SK-N-SH (cell line): ENCODE data around the gene DNAJC5. TPM values are rescaled to one million over a fixed set of nuclear protein-coding genes. Genes with fewer than 3 reads are reported as not detected.

Source experiments
- CTCF ChIA-PET: fragments of 300-600, 350-600 bp; formaldehyde crosslinking; extraction: SDS; loops from one replicate; lab custom pipeline; 2021; lab: Yijun Ruan, JAX
- POLR2A ChIA-PET: fragments of 350-600 bp; sonication (Branson Sonifier 250); formaldehyde crosslinking; extraction: SDS; loops from one replicate; lab custom pipeline; 2020; ENCODE audit warnings: antibody characterized with exemption, inconsistent platforms; lab: Yijun Ruan, JAX
- DNase-seq: peaks from one replicate; pipeline ENCODE4 v3.0.0; 2012
- H2AFZ ChIP-seq: fragments of 200-600 bp; sonication (generic); 2 replicates; pipeline ENCODE4 v1.8.1; 2016; ENCODE audit warnings: antibody characterized with exemption, mild to moderate bottlenecking, low read depth
- H3F3A ChIP-seq: fragments of 200-600 bp; sonication (generic); replicated peaks from 2 replicates; pipeline ENCODE3; 2016; ENCODE audit warnings: antibody characterized with exemption, mild to moderate bottlenecking; ENCODE audit not compliant: insufficient read depth
- H3K27ac ChIP-seq, 2 experiments: fragments of 200-500 bp in 1 of 2; fragments of 200-600 bp in 1 of 2; sonication (Bioruptor generic) in 1 of 2; sonication (generic), shearing (Covaris generic) in 1 of 2; 2 replicates each; pipeline versions ENCODE4 v1.5.1 to v1.6.1; 2014 to 2016; ENCODE audit warnings: low read depth in 2 of 2, inconsistent platforms in 1 of 2, low read length in 1 of 2, mild to moderate bottlenecking in 1 of 2, mixed read lengths in 1 of 2
- H3K27me3 ChIP-seq: fragments of 200-600 bp; sonication (generic), shearing (Covaris generic); 2 replicates; pipeline ENCODE4 v1.6.1; 2016; ENCODE audit warnings: mixed run types; ENCODE audit not compliant: insufficient read depth
- H3K36me3 ChIP-seq, 2 experiments: fragments of 200-500 bp in 1 of 2; fragments of 200-600 bp in 1 of 2; sonication (Bioruptor generic) in 1 of 2; sonication (generic) in 1 of 2; replicated peaks in 1 of 2; 2 replicates each; pipeline versions ENCODE3 to v1.5.1; 2014 to 2016; ENCODE audit warnings: low read length in 1 of 2, mild to moderate bottlenecking in 1 of 2; ENCODE audit not compliant: insufficient read depth in 2 of 2, control insufficient read depth in 1 of 2
- H3K4me1 ChIP-seq, 2 experiments: fragments of 200-500 bp in 1 of 2; fragments of 200-600 bp in 1 of 2; sonication (Bioruptor generic) in 1 of 2; sonication (generic), shearing (Covaris generic) in 1 of 2; 2 replicates each; pipeline versions ENCODE4 v1.5.1 to v1.6.1; 2014 to 2016; ENCODE audit warnings: low read depth in 1 of 2, low read length in 1 of 2, mixed run types in 1 of 2; ENCODE audit not compliant: insufficient read depth in 2 of 2, control insufficient read depth in 1 of 2
- H3K4me2 ChIP-seq: fragments of 200-600 bp; sonication (generic), shearing (Covaris generic); 2 replicates; pipeline ENCODE4 v1.6.1; 2017; ENCODE audit warnings: mixed run types
- H3K4me3 ChIP-seq, 2 experiments: fragments of 200-500 bp in 1 of 2; fragments of 200-600 bp in 1 of 2; sonication (Bioruptor generic) in 1 of 2; sonication (generic), shearing (Covaris generic) in 1 of 2; 2 replicates each; pipeline versions ENCODE4 v1.5.1 to v1.8.1; 2014 to 2016; ENCODE audit warnings: low read depth in 2 of 2, inconsistent platforms in 1 of 2, low read length in 1 of 2, mild to moderate bottlenecking in 1 of 2, mixed read lengths in 1 of 2, moderate library complexity in 1 of 2
- H3K79me2 ChIP-seq: fragments of 200-600 bp; sonication (generic); 2 replicates; pipeline ENCODE4 v1.8.1; 2017; ENCODE audit warnings: mild to moderate bottlenecking; ENCODE audit not compliant: insufficient read depth
- H3K9ac ChIP-seq: fragments of 200-600 bp; sonication (generic); 2 replicates; pipeline ENCODE4 v1.6.1; 2017; ENCODE audit warnings: mixed run types
- H3K9me2 ChIP-seq: fragments of 200-600 bp; sonication (generic); 2 replicates; pipeline ENCODE4 v1.6.1; 2017; ENCODE audit warnings: mixed run types
- H3K9me3 ChIP-seq: fragments of 200-600 bp; sonication (generic); 2 replicates; pipeline ENCODE4 v1.6.1; 2017; ENCODE audit warnings: mixed run types, mild to moderate bottlenecking, moderate library complexity
- H4K20me1 ChIP-seq: fragments of 200-600 bp; sonication (generic); 2 replicates; pipeline ENCODE4 v1.6.1; 2017; ENCODE audit warnings: mild to moderate bottlenecking, mixed run types; ENCODE audit not compliant: insufficient read depth
- ELF1 ChIP-seq: IDR thresholded peaks from 2 replicates; pipeline ENCODE4 v1.4.0; 2012
- EP300 ChIP-seq, 2 experiments: IDR thresholded peaks; 2 replicates each; pipeline versions ENCODE4 v1.4.0 to v1.6.1; 2012; ENCODE audit warnings: borderline replicate concordance in 1 of 2, low read depth in 1 of 2, low read length in 1 of 2
- GABPA ChIP-seq: IDR thresholded peaks from 2 replicates; pipeline ENCODE4 v1.4.0; 2012; ENCODE audit warnings: low read depth, mild to moderate bottlenecking
- GATA2 ChIP-seq: sonication (generic); formaldehyde crosslinking; IDR thresholded peaks from 2 replicates; pipeline ENCODE4 v1.5.0; 2020; ENCODE audit warnings: mild to moderate bottlenecking, missing genetic modification reagents
- MAX ChIP-seq: IDR thresholded peaks from 2 replicates; pipeline ENCODE4 v1.4.0; 2012; ENCODE audit warnings: low read depth
- MXI1 ChIP-seq: IDR thresholded peaks from 2 replicates; pipeline ENCODE4 v1.6.1; 2012; ENCODE audit warnings: mild to moderate bottlenecking, low read depth, low read length, improper control_type of control experiment
- NRF1 ChIP-seq: IDR thresholded peaks from 2 replicates; pipeline ENCODE4 v1.6.1; 2012; ENCODE audit warnings: low read depth, mild to moderate bottlenecking, low read length
- POLR2AphosphoS5 ChIP-seq: IDR thresholded peaks from 2 replicates; pipeline ENCODE4 v1.6.1; 2012; ENCODE audit warnings: low read depth, low read length
- RAD21 ChIP-seq: IDR thresholded peaks from 2 replicates; pipeline ENCODE4 v1.6.1; 2012; ENCODE audit warnings: mild to moderate bottlenecking, low read length
- RCOR1 ChIP-seq: fragments of 150-350 bp; IDR thresholded peaks from 2 replicates; pipeline ENCODE4 v1.6.1; 2017; ENCODE audit warnings: antibody characterized with exemption, low read length
- SIN3A ChIP-seq: IDR thresholded peaks from 2 replicates; pipeline ENCODE4 v1.6.1; 2012; ENCODE audit warnings: low read depth, mild to moderate bottlenecking, low read length, moderate library complexity, borderline replicate concordance
- TCF12 ChIP-seq: IDR thresholded peaks from 2 replicates; pipeline ENCODE4 v1.4.0; 2012
- WGBS: methylation state at CpG from one replicate; pipeline ENCODE4 v1.1.6; 2017; ENCODE audit warnings: low lambda C conversion rate; 5-methylcytosine and 5-hydroxymethylcytosine counted together
- polyA plus RNA-seq, 3 experiments: library from polyadenylated mRNA; depleted of rRNA; stranded (reverse); fragments of >200 nt; gene quantifications; 2 replicates each; pipeline ENCODE4 v1.2.3, GENCODE V29; 2012
- TF ChIP-seq, protein P1 (sequence below): fragments of 150-350 bp; IDR thresholded peaks from 2 replicates; pipeline ENCODE4 v1.6.1; 2016; ENCODE audit warnings: mild to moderate bottlenecking, low read depth, low read length
- TF ChIP-seq, protein P2 (sequence below): fragments of 200-600 bp; sonication (generic); IDR thresholded peaks from 2 replicates; pipeline ENCODE4 v1.6.1; 2017; ENCODE audit warnings: antibody characterized with exemption, mild to moderate bottlenecking, moderate library complexity
- TF ChIP-seq, protein P3 (sequence below): IDR thresholded peaks from 2 replicates; pipeline ENCODE4 v1.6.1; 2012; ENCODE audit warnings: mild to moderate bottlenecking, low read depth, low read length, moderate library complexity

DNAJC5 gene
- polyA plus RNA-seq, 1 of the 3 experiments (the other 2 are of a cell fraction), result 24.2 TPM

DNA sequence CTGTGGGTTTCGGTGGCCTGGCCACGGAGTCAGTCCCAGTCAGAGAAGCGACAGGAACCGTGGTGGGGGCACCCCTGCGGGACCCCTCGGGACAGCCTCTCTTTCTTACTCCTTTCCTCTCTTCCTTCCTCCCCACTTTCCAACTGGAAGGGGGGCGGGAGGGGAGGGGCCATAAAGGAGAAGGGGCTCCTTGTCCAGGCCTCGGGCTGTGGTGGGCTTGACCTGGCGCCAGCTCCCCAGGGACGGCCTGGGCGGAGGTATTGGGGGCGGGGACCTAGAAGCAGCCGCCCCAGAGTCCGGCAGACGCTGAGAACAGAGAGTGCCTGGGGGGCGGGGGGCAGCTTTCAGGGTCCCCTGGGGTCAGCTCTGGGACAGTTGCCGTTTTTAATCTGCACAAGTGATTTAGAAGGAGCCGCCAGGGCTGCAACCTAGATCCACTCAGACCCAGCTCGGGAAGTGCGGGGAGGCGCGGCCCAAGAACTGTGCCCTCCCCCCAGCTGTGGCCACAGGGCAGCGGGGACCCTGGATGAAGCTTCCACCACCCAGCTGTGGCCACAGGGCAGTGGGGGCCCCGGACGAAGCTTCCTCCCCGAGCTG, 40.1 kb upstream of the DNAJC5 start:
- peak; percentile 68 for DNase-seq
- Histone ChIP-seq H3K4me3 (no peak overlapping the region; a peak in 1 of 4 replicates), H2AFZ (no peak overlapping the region), H3K4me1 (peaks cover 0 to 52% of the 10 kb centered on the region in 2 experiments; a peak in 1 of 4 replicates), H3K9me2 (no peaks in the 10 kb centered on the region), H3K9me3 (no peaks in the 10 kb centered on the region), H3F3A (no peaks in the 10 kb centered on the region), H3K27ac (no peak overlapping the region)
- CTCF ChIA-PET, result interaction anchor here (1.0 to 3.0 kb wide), 4 partner anchors 8 to 80 kb away, joined by 3 to 17 read pairs (median 10); partner anchors contain the start of gene TPD52L2
- TF ChIP-seq MXI1 (no peak), GABPA (no peak), ELF1 (no peak), NRF1 (no peak), SIN3A (no peak), GATA2 (CRISPR knock-in tag) (no peak), TCF12 (no peak)
- TF ChIP-seq, protein P1, sequence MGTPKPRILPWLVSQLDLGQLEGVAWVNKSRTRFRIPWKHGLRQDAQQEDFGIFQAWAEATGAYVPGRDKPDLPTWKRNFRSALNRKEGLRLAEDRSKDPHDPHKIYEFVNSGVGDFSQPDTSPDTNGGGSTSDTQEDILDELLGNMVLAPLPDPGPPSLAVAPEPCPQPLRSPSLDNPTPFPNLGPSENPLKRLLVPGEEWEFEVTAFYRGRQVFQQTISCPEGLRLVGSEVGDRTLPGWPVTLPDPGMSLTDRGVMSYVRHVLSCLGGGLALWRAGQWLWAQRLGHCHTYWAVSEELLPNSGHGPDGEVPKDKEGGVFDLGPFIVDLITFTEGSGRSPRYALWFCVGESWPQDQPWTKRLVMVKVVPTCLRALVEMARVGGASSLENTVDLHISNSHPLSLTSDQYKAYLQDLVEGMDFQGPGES, result no peak
- TF ChIP-seq, protein P2, sequence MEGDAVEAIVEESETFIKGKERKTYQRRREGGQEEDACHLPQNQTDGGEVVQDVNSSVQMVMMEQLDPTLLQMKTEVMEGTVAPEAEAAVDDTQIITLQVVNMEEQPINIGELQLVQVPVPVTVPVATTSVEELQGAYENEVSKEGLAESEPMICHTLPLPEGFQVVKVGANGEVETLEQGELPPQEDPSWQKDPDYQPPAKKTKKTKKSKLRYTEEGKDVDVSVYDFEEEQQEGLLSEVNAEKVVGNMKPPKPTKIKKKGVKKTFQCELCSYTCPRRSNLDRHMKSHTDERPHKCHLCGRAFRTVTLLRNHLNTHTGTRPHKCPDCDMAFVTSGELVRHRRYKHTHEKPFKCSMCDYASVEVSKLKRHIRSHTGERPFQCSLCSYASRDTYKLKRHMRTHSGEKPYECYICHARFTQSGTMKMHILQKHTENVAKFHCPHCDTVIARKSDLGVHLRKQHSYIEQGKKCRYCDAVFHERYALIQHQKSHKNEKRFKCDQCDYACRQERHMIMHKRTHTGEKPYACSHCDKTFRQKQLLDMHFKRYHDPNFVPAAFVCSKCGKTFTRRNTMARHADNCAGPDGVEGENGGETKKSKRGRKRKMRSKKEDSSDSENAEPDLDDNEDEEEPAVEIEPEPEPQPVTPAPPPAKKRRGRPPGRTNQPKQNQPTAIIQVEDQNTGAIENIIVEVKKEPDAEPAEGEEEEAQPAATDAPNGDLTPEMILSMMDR, result no peak
- TF ChIP-seq, all 33 proteins: peak for 0
- POLR2A ChIA-PET, result interaction anchor here (0.9 to 2.6 kb wide), 2 partner anchors 10 to 114 kb away, joined by 3 to 12 read pairs; partner anchors contain the start of gene TPD52L2
- Histone ChIP-seq H3K4me2 (no peak overlapping the region), H3K9ac (no peak overlapping the region), H3K79me2 (no peaks in the 10 kb centered on the region), H3K36me3 (no peaks in the 10 kb centered on the region), H3K27me3 (no peaks in the 10 kb centered on the region), H4K20me1 (no peaks in the 10 kb centered on the region)
- 46% methylated on average over 22 of the region's 26 CpGs for WGBS

DNA sequence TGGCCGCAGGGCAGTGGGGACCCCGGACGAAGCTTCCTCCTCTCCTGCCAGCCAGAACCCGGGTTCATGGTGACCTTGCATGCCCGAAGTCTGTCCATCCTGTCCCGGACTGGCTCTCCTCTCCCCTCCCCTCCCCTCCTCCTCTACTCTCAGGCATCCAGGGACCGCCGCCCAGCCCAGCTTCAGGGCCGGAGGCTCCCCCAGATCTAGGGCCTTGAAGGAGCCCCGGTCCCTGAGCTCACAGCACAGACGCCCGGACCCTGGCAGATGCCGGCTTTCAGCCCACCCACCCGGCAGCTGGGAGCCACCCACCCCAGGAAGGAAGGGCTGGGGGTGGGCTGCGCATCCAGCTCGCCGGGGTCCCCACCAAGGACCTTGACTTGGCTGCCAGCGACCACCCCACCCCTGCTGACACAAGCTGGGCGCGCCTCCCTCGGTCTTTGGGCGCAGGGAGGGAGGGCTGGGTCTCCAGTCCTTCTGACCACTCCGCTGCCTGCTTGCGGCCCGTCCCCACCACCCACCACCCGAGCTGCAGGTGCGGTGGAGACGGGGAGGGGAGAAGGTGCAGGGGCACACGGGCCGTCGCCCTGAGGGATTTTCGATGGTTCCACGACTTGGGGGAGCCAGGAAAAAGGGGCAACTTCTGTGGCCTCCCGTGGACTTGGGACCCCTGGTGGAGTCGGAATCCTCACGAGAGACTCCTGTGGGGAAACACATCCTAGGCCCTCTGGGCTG, 39.4 kb upstream of the DNAJC5 start:
- Histone ChIP-seq H3K9ac (no peak overlapping the region), H3K36me3 (peaks cover 0 to 2% of the 10 kb centered on the region in 2 experiments), H3K27ac (no peak overlapping the region; a peak in 1 of 4 replicates), H3K4me2 (no peak overlapping the region), H3K4me3 (no peak overlapping the region), H3K27me3 (no peaks in the 10 kb centered on the region), H3K79me2 (no peaks in the 10 kb centered on the region), H2AFZ (no peak overlapping the region), H3K4me1 (peaks cover 0 to 52% of the 10 kb centered on the region in 2 experiments; a peak in 1 of 4 replicates), H3F3A (no peaks in the 10 kb centered on the region), H4K20me1 (no peaks in the 10 kb centered on the region), H3K9me3 (no peaks in the 10 kb centered on the region), H3K9me2 (no peaks in the 10 kb centered on the region)
- POLR2A ChIA-PET, result interaction anchor here (0.9 to 2.6 kb wide), 2 partner anchors 9 to 115 kb away, joined by 3 to 12 read pairs; partner anchors contain the start of gene TPD52L2
- TF ChIP-seq MAX (no peak), RCOR1 (no peak), POLR2AphosphoS5 (no peak), GABPA (no peak), EP300 (IDR thresholded peaks at IDR 0.05; ENCODE audit: borderline replicate concordance in 1 of 2, low read depth in 1 of 2, low read length in 1 of 2) (no peak), RAD21 (no peak)
- TF ChIP-seq, protein P3, sequence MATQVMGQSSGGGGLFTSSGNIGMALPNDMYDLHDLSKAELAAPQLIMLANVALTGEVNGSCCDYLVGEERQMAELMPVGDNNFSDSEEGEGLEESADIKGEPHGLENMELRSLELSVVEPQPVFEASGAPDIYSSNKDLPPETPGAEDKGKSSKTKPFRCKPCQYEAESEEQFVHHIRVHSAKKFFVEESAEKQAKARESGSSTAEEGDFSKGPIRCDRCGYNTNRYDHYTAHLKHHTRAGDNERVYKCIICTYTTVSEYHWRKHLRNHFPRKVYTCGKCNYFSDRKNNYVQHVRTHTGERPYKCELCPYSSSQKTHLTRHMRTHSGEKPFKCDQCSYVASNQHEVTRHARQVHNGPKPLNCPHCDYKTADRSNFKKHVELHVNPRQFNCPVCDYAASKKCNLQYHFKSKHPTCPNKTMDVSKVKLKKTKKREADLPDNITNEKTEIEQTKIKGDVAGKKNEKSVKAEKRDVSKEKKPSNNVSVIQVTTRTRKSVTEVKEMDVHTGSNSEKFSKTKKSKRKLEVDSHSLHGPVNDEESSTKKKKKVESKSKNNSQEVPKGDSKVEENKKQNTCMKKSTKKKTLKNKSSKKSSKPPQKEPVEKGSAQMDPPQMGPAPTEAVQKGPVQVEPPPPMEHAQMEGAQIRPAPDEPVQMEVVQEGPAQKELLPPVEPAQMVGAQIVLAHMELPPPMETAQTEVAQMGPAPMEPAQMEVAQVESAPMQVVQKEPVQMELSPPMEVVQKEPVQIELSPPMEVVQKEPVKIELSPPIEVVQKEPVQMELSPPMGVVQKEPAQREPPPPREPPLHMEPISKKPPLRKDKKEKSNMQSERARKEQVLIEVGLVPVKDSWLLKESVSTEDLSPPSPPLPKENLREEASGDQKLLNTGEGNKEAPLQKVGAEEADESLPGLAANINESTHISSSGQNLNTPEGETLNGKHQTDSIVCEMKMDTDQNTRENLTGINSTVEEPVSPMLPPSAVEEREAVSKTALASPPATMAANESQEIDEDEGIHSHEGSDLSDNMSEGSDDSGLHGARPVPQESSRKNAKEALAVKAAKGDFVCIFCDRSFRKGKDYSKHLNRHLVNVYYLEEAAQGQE, result no peak
- TF ChIP-seq, protein P2, result no peak
- WGBS, result 38% methylated on average over 5 of the region's 36 CpGs
- DNase-seq, result peak; percentile 61
- CTCF ChIA-PET, result interaction anchor here (0.8 to 3.0 kb wide), 4 partner anchors 8 to 80 kb away, joined by 3 to 17 read pairs (median 10); no protein-coding TSS in a partner anchor
